HepG2 (cell line): ENCODE data around the gene WBP1. TPM values are rescaled to one million over a fixed set of nuclear protein-coding genes. Genes with fewer than 3 reads are reported as not detected.

Source experiments
- CBFB ChIP-seq: sonication (generic); formaldehyde crosslinking; IDR thresholded peaks from 2 replicates; pipeline ENCODE4 v1.4.0; 2020; ENCODE audit warnings: missing genetic modification reagents
- DMAP1 ChIP-seq: IDR thresholded peaks from 2 replicates; pipeline ENCODE4 v1.6.1; 2016
- FOXO1 ChIP-seq: sonication (generic); formaldehyde crosslinking; IDR thresholded peaks from 2 replicates; pipeline ENCODE4 v1.4.0; 2020; ENCODE audit warnings: missing genetic modification reagents
- KAT7 ChIP-seq: IDR thresholded peaks from 2 replicates; pipeline ENCODE4 v1.6.1; 2018; ENCODE audit warnings: borderline replicate concordance, missing compliant biosample characterization
- MLXIP ChIP-seq: sonication (generic); formaldehyde crosslinking; IDR thresholded peaks from 2 replicates; pipeline ENCODE4 v1.9.0; 2021; ENCODE audit warnings: missing genetic modification reagents, borderline replicate concordance
- NFRKB ChIP-seq: fragments of 450-650 bp; IDR thresholded peaks from 2 replicates; pipeline ENCODE4 v1.6.1; 2017
- PBX2 ChIP-seq: IDR thresholded peaks from 2 replicates; pipeline ENCODE4 v1.6.1; 2016; ENCODE audit warnings: control low read depth
- PHF8 ChIP-seq: sonication (generic); formaldehyde crosslinking; IDR thresholded peaks from 2 replicates; pipeline ENCODE4 v1.5.0; 2020; ENCODE audit warnings: missing genetic modification reagents
- POGZ ChIP-seq: sonication (generic); formaldehyde crosslinking; IDR thresholded peaks from 2 replicates; pipeline ENCODE4 v1.4.0; 2020; ENCODE audit warnings: mild to moderate bottlenecking, missing genetic modification reagents
- POLR2A ChIP-seq, 2 experiments: IDR thresholded peaks; 2 replicates each; pipeline ENCODE4 v1.6.1; 2011; ENCODE audit warnings: low read depth in 2 of 2, low read length in 2 of 2, mild to moderate bottlenecking in 1 of 2, moderate library complexity in 1 of 2; ENCODE audit not compliant: insufficient read depth in 1 of 2
- RBM39 ChIP-seq: fragments of 200-400 bp; formaldehyde crosslinking; IDR thresholded peaks from one replicate; pipeline ENCODE4 v1.6.1; 2018; ENCODE audit warnings: antibody characterized with exemption, mild to moderate bottlenecking, low read depth, low read length; ENCODE audit not compliant: poor library complexity, severe bottlenecking
- THRA ChIP-seq: sonication (generic); formaldehyde crosslinking; IDR thresholded peaks from 2 replicates; pipeline ENCODE4 v1.4.0; 2020; ENCODE audit warnings: missing genetic modification reagents, borderline replicate concordance
- TOPORS ChIP-seq: sonication (generic); formaldehyde crosslinking; IDR thresholded peaks from 2 replicates; pipeline ENCODE4 v1.8.0; 2023; ENCODE audit warnings: mild to moderate bottlenecking, missing genetic modification reagents
- ZFP36L2 ChIP-seq: sonication (generic); formaldehyde crosslinking; IDR thresholded peaks from 2 replicates; pipeline ENCODE4 v1.4.0; 2020; ENCODE audit warnings: missing genetic modification reagents
- ZKSCAN5 ChIP-seq: sonication (generic); formaldehyde crosslinking; IDR thresholded peaks from 2 replicates; pipeline ENCODE4 v1.5.1; 2020; ENCODE audit warnings: mild to moderate bottlenecking, missing genetic modification reagents
- ZNF282 ChIP-seq: fragments of 450-650 bp; IDR thresholded peaks from 2 replicates; pipeline ENCODE4 v1.6.1; 2018; ENCODE audit not compliant: partially characterized antibody
- ZNF296 ChIP-seq: sonication (generic); formaldehyde crosslinking; conservative IDR thresholded peaks from 2 replicates; pipeline ENCODE4 v1.5.0; 2020; ENCODE audit warnings: mild to moderate bottlenecking, missing genetic modification reagents
- ZNF337 ChIP-seq: sonication (generic); formaldehyde crosslinking; IDR thresholded peaks from 2 replicates; pipeline ENCODE4 v1.5.1; 2020; ENCODE audit warnings: missing genetic modification reagents, low read depth, mild to moderate bottlenecking, borderline replicate concordance
- ZNF451 ChIP-seq: sonication (generic); formaldehyde crosslinking; IDR thresholded peaks from 2 replicates; pipeline ENCODE4 v1.5.0; 2020; ENCODE audit warnings: mild to moderate bottlenecking, missing genetic modification reagents
- ZNF598 ChIP-seq: sonication (generic); formaldehyde crosslinking; IDR thresholded peaks from 2 replicates; pipeline ENCODE4 v1.5.1; 2020; ENCODE audit warnings: mild to moderate bottlenecking, missing genetic modification reagents, borderline replicate concordance
- ZSCAN21 ChIP-seq: sonication (generic); formaldehyde crosslinking; IDR thresholded peaks from 2 replicates; pipeline ENCODE4 v1.8.0; 2022; ENCODE audit warnings: mild to moderate bottlenecking, missing genetic modification reagents, moderate library complexity, borderline replicate concordance
- ZSCAN25 ChIP-seq: sonication (generic); formaldehyde crosslinking; IDR thresholded peaks from 2 replicates; pipeline ENCODE4 v1.8.0; 2022; ENCODE audit warnings: mild to moderate bottlenecking, missing genetic modification reagents
- polyA plus RNA-seq, 8 experiments: library from polyadenylated mRNA; depleted of rRNA in 3 of 8; stranded (reverse) in 7 of 8; unstranded in 1 of 8; fragments of >200 nt; fragmentation: Illumina TruSeq in 4 of 8; extraction: Trizol in 4 of 8; gene quantifications; 2 replicates each; pipeline versions ENCODE4 v1.2.1 to v1.2.3, GENCODE V29; 2011 to 2016; ENCODE audit warnings: low read depth in 4 of 8, missing spikeins in 1 of 8, mixed read lengths in 1 of 8; ENCODE audit not compliant: insufficient read depth in 1 of 8
- total RNA-seq, 5 experiments: library from RNA; depleted of rRNA; stranded (reverse); fragments of >200 nt; fragmentation: Illumina TruSeq; extraction: Trizol; gene quantifications; 2 replicates each; pipeline ENCODE4 v1.2.3, GENCODE V29; 2016; ENCODE audit warnings: low read depth in 1 of 5
- TF ChIP-seq, protein P1 (sequence below): sonication (generic); formaldehyde crosslinking; IDR thresholded peaks from 2 replicates; pipeline ENCODE4 v1.8.0; 2022; ENCODE audit warnings: mild to moderate bottlenecking, missing genetic modification reagents; ENCODE audit not compliant: insufficient replicate concordance

WBP1 gene
- total and polyA plus RNA-seq, 2 of the 13 experiments (the other 11 are each of a cell fraction or from before 2014, with no cell fraction given): 38.8 to 85.7 TPM

- TF ChIP-seq THRA (CRISPR knock-in tag): peak; percentile 14; the same call in 1 of the 2 replicates
- 0 out of 2 replicates have a peak, but pooled peaks have one; percentile 42 for TF ChIP-seq ZNF598 (CRISPR knock-in tag)
- no peak for TF ChIP-seq ZNF282
- TF ChIP-seq KAT7 (CRISPR knock-in tag): no peak
- no peak for TF ChIP-seq ZFP36L2
- no peak for TF ChIP-seq CBFB
- no peak for TF ChIP-seq NFRKB
- no peak for TF ChIP-seq ZNF337 (CRISPR knock-in tag)
- no peak for TF ChIP-seq ZSCAN21 (CRISPR knock-in tag)
- TF ChIP-seq DMAP1 (CRISPR knock-in tag): no peak
- no peak for TF ChIP-seq FOXO1 (CRISPR knock-in tag)
- no peak for TF ChIP-seq PBX2 (CRISPR knock-in tag)
- TF ChIP-seq, protein P1, sequence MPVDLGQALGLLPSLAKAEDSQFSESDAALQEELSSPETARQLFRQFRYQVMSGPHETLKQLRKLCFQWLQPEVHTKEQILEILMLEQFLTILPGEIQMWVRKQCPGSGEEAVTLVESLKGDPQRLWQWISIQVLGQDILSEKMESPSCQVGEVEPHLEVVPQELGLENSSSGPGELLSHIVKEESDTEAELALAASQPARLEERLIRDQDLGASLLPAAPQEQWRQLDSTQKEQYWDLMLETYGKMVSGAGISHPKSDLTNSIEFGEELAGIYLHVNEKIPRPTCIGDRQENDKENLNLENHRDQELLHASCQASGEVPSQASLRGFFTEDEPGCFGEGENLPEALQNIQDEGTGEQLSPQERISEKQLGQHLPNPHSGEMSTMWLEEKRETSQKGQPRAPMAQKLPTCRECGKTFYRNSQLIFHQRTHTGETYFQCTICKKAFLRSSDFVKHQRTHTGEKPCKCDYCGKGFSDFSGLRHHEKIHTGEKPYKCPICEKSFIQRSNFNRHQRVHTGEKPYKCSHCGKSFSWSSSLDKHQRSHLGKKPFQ (CRISPR knock-in tag): no peak
- TF ChIP-seq POLR2A (IDR thresholded peaks at IDR 0.05; ENCODE audit: insufficient read depth in 1 of 2, low read depth in 2 of 2, low read length in 2 of 2): peak in 1 of 2 experiments; percentile 63; a peak in 2 of 4 replicates
- 0 out of 2 replicates have a peak, but pooled peaks have one; percentile 11 for TF ChIP-seq ZNF451 (CRISPR knock-in tag)
- no peak for TF ChIP-seq ZKSCAN5 (CRISPR knock-in tag)
- 0 out of 2 replicates have a peak, but pooled peaks have one; percentile 64 for TF ChIP-seq ZSCAN25 (CRISPR knock-in tag)
- no peak for TF ChIP-seq ZNF296
- no peak for TF ChIP-seq MLXIP (CRISPR knock-in tag)
- no peak for TF ChIP-seq PHF8 (CRISPR knock-in tag)
- no peak for TF ChIP-seq RBM39
- peak; percentile 32; the same call in 1 of the 2 replicates for TF ChIP-seq POGZ (CRISPR knock-in tag)
- no peak for TF ChIP-seq TOPORS (CRISPR knock-in tag)
Measured at GRCh38 chr2:74501335-74502071, 43.3 kb downstream of the WBP1 start (continued).
